Upper lobe of left lung (tissue), 6 donors: ENCODE results near the gene MXRA8. TPM values are rescaled to one million over a fixed set of nuclear protein-coding genes. Genes with fewer than 3 reads are reported as not detected.

Experiments used
- ATAC-seq, 2 donors: fragments of 200-7000 bp; cut with Tn5 transposase; one replicate each; pipeline ENCODE4 v1.9.1; 2022; ENCODE audit warnings: mild to moderate bottlenecking in 2 of 2, moderate library complexity in 2 of 2; ENCODE audit not compliant: low FRiP score in 2 of 2
- DNase-seq, 2 donors: peaks; one replicate each; pipeline ENCODE4 v3.0.0-alpha.2; 2019 to 2020
- H3K27ac ChIP-seq, 4 donors: fragments of 200-600 bp; sonication (generic); one replicate each; pipeline ENCODE4 v1.5.1; 2016 to 2019
- H3K27me3 ChIP-seq, 4 donors: fragments of 200-600 bp; sonication (generic); one replicate each; pipeline ENCODE4 v1.5.1; 2017 to 2019
- H3K36me3 ChIP-seq, 4 donors: fragments of 200-600 bp; sonication (generic); one replicate each; pipeline ENCODE4 v1.5.1; 2016 to 2019
- H3K4me1 ChIP-seq, 4 donors: fragments of 200-600 bp; sonication (generic); one replicate each; pipeline ENCODE4 v1.5.1; 2018 to 2019
- H3K4me3 ChIP-seq, 4 donors: fragments of 200-600 bp; sonication (generic); one replicate each; pipeline ENCODE4 v1.5.1; 2017 to 2019; ENCODE audit warnings: mild to moderate bottlenecking in 2 of 4, moderate library complexity in 1 of 4
- H3K9me3 ChIP-seq, 4 donors: fragments of 200-600 bp; sonication (generic); one replicate each; pipeline ENCODE4 v1.5.1; 2018 to 2019
- EP300 ChIP-seq, 4 donors: sonication (generic); formaldehyde crosslinking; IDR thresholded peaks; one replicate each; pipeline ENCODE4 v1.5.1; 2017; ENCODE audit warnings: antibody characterized with exemption in 4 of 4, control low read depth in 2 of 4
- POLR2A ChIP-seq, 4 donors: fragments of 450-650 bp; IDR thresholded peaks; one replicate each; pipeline ENCODE4 v1.5.1; 2016 to 2017; ENCODE audit warnings: antibody characterized with exemption in 4 of 4, mild to moderate bottlenecking in 2 of 4
- POLR2AphosphoS5 ChIP-seq, 2 donors: sonication (generic); formaldehyde crosslinking; IDR thresholded peaks; one replicate each; pipeline ENCODE4 v1.5.1; 2017; ENCODE audit warnings: antibody characterized with exemption in 2 of 2
- WGBS, 2 donors: methylation state at CpG; one replicate each; pipeline ENCODE4 v1.1.5; 2017 to 2018; 5-methylcytosine and 5-hydroxymethylcytosine counted together
- total RNA-seq, 6 donors: library from RNA; depleted of rRNA in 4 of 6; stranded (reverse); fragments of >200 nt in 4 of 6; gene quantifications; one replicate each; pipeline versions ENCODE4 v1.1.0 to v1.2.1, GENCODE V29; 2016 to 2021
- TF ChIP-seq, protein P1 (sequence below), 6 experiments: fragments of 450-650 bp in 4 of 6; fragments of 200-600 bp in 2 of 6; sonication (generic) in 2 of 6; IDR thresholded peaks; one replicate each; pipeline ENCODE4 v1.5.1; 2016 to 2019; ENCODE audit warnings: antibody characterized with exemption in 6 of 6
- donor health status: DM: no; HTN: no; CAD: no; lungs with moderate emphysema.
- donor health status: DM: no; HTN: yes; CAD: no; lungs with severe emphysema.

Gene MXRA8
- total RNA-seq, 6 donors from 2014 or later = 23.9 to 137 (median 63.4) TPM

- peaks cover 0 to under 1% (median 0%) of the 10 kb centered on the region in 4 donors for H3K36me3 ChIP-seq
- H3K4me1 ChIP-seq = peaks cover 49 to 68% (median 63%) of the 10 kb centered on the region in 4 donors
- peaks cover 1 to 17% (median 14%) of the 10 kb centered on the region in 4 donors for H3K27me3 ChIP-seq
- DNase-seq (peak; percentile 48 to 95), ATAC-seq (peak in 1 of 2 donors; percentile 77)
- TF ChIP-seq POLR2A (IDR thresholded peaks at IDR 0.05) (peak in 1 of 4 donors; percentile 70), EP300 (IDR thresholded peaks at IDR 0.05) (no peak), POLR2AphosphoS5 (IDR thresholded peaks at IDR 0.05) (peak in 1 of 2 donors; percentile 6)
- TF ChIP-seq, protein P1, sequence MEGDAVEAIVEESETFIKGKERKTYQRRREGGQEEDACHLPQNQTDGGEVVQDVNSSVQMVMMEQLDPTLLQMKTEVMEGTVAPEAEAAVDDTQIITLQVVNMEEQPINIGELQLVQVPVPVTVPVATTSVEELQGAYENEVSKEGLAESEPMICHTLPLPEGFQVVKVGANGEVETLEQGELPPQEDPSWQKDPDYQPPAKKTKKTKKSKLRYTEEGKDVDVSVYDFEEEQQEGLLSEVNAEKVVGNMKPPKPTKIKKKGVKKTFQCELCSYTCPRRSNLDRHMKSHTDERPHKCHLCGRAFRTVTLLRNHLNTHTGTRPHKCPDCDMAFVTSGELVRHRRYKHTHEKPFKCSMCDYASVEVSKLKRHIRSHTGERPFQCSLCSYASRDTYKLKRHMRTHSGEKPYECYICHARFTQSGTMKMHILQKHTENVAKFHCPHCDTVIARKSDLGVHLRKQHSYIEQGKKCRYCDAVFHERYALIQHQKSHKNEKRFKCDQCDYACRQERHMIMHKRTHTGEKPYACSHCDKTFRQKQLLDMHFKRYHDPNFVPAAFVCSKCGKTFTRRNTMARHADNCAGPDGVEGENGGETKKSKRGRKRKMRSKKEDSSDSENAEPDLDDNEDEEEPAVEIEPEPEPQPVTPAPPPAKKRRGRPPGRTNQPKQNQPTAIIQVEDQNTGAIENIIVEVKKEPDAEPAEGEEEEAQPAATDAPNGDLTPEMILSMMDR (IDR thresholded peaks at IDR 0.05) = peak; percentile 43 to 72 (median 62)
- H3K4me3 ChIP-seq = peak within 1 kb of the TSS; percentile 70 to 93 (median 83)
- no peaks in the 10 kb centered on the region for H3K9me3 ChIP-seq
- peak within 1 kb of the TSS; percentile 66 to 89 (median 83) for H3K27ac ChIP-seq
- 0% methylated on average over 16 of the region's 122 CpGs; no CpG with 5 or more reads in 1 of the 2 donors for WGBS, 2 donors
These were observed 8.9 kb downstream of the MXRA8 start, which contains the start of gene DVL1 for GRCh38 chr1:1349256-1350012. Gene DVL1, minus strand, starts transcription at chr1:1349418. Its CDS starts 353 bp downstream, at chr1:1349065.

DNA sequence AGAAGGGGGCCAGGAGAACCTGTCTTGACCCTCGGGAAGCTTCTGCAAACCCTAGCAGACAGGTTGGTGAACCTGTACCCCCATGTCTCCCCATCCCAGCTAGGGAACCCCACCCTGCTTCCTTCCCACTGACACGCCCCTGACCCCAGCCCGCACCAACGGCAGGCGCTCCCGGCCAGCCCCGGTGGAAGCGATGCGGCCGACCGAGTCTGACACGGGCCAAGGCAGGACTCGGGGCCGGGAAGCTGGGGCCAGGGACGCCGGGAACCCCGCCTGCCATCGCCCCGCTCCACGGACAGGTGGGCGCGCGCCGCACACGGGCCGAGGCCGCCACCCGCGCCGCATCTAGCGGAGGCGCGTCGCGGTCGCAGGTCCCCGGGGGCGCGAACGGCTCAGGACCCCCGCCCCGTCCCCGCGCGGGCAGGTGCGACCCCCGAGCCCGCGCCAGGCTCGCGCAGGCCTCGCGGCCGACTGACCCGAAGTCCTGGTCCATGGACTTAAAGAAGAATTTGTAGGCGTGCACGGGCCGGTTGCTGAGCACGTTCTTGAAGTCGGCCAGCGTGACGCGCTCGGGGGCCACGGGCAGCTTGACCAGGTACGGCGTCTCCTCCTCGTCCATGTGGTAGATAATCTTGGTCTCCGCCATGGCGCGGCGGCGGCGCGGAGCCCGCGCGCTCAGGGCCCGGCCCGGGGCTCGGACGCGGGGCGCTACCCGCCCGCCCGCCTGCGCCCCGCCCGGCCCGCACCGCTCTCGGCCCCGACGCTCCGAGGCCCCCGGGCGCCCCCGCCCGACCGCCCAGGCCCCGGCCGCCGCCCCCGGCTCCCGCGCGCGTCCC lies 9.7 kb downstream of the MXRA8 start:
- 0 to 1% methylated on average over 3 to 33 of the region's 109 CpGs for WGBS, 2 donors
- H3K36me3 ChIP-seq = no peaks in the 10 kb centered on the region
- H3K27ac ChIP-seq = peak overlapping the region; percentile 60 to 89 (median 70)
- peaks cover 0 to 10% (median 7%) of the 10 kb centered on the region in 4 donors for H3K27me3 ChIP-seq
- peak in 1 of 2 donors; percentile 0 for ATAC-seq
- no peaks in the 10 kb centered on the region for H3K9me3 ChIP-seq
- H3K4me3 ChIP-seq = peak overlapping the region; percentile 70 to 93 (median 83)
- DNase-seq = peak; percentile 47 to 92
- H3K4me1 ChIP-seq = peaks cover 42 to 68% (median 63%) of the 10 kb centered on the region in 4 donors
- no peak for TF ChIP-seq POLR2AphosphoS5 (IDR thresholded peaks at IDR 0.05)
- TF ChIP-seq POLR2A (IDR thresholded peaks at IDR 0.05) = no peak
- TF ChIP-seq EP300 (IDR thresholded peaks at IDR 0.05) = no peak
- TF ChIP-seq, protein P1 (IDR thresholded peaks at IDR 0.05) = no peak

DNA sequence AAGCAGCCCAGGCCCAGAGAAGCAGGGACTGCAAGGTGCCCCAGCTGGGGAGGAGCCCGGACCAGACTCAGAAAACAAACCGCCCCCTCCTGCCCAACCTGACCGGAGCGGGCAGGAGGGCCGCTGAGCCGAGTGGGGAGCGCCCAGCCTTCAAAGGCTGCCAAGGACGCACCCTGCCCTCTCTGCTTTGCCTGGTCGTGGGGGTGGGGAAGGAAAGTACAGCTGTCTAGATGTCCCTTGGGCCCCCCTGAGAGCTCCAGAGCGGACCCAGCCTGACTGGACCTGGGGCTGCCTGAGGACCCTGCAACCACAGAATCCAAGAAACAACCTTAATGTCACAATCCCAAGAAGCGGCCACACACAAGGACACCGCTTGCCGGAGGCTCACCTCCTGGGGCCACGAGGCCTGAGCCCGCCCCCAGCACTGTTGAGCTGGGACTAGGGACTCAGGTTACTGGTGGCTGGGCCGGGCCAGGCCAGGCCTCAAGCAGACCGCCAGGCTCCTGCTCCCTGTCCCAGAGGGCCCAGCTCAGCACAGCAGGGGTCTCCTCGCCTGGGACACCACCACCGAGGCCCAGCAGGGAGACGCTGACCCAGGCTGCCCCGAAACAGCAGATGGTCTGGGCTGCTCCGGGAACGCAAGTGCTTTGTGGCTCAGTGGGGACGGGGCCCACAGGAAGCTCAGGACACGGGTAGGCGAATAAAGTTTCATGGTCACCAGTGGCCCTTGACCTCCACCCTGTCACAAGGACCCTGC lies 10.5 kb downstream of the MXRA8 start:
- peak overlapping the region; percentile 60 to 89 (median 70) for H3K27ac ChIP-seq
- ATAC-seq = peak in 1 of 2 donors; percentile 37
- TF ChIP-seq POLR2A (IDR thresholded peaks at IDR 0.05) = peak in 1 of 4 donors; percentile 52
- TF ChIP-seq, protein P1 (IDR thresholded peaks at IDR 0.05) = no peak
- 41 to 60% methylated on average over 7 to 26 of the region's 26 CpGs for WGBS, 2 donors
- peaks cover 0 to 2% (median under 1%) of the 10 kb centered on the region in 4 donors for H3K27me3 ChIP-seq
- no peaks in the 10 kb centered on the region for H3K36me3 ChIP-seq
- DNase-seq = peak; percentile 76 to 81
- H3K4me1 ChIP-seq = peaks cover 37 to 64% (median 55%) of the 10 kb centered on the region in 4 donors
- H3K9me3 ChIP-seq = no peaks in the 10 kb centered on the region
- H3K4me3 ChIP-seq = peak overlapping the region; percentile 70 to 93 (median 83)

DNA sequence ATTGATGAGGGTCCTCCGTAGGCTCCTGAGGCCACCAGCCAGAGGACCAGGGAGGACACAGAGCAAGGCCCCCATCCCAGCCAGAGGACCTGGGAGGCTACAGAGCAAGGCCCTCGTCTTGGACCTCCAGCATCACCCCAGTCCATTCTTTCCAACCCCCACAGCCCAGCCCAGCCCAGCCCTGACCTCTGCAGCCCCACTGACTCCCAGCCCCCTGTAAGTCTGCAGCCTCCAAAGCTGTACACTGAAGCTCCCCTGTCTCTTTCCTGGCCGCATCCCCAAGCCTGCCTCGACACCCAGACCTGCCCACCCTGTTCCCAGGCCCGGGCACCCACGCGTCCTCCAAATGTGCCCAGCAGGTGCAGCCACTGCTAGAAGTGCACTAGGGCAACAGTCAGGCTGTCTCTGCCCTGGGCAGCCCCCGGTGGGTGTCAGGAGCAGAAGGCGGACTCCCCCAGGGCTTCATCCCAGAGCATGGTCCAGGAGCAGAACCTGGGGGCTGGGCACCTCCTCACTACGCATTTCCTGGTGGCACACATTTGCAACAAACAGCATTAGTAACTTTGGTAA lies 11.2 kb downstream of the MXRA8 start:
- Histone ChIP-seq H3K4me3 (peak overlapping the region in 3 of 4 donors; percentile 77 to 93 (median 89)), H3K27me3 (no peaks in the 10 kb centered on the region), H3K4me1 (peaks cover 33 to 62% (median 52%) of the 10 kb centered on the region in 4 donors), H3K27ac (peak overlapping the region; percentile 60 to 89 (median 70)), H3K9me3 (no peaks in the 10 kb centered on the region), H3K36me3 (no peaks in the 10 kb centered on the region)
- no peak for ATAC-seq
- TF ChIP-seq POLR2A (IDR thresholded peaks at IDR 0.05) (no peak), POLR2AphosphoS5 (IDR thresholded peaks at IDR 0.05) (no peak), EP300 (IDR thresholded peaks at IDR 0.05) (no peak)
- TF ChIP-seq, protein P1 (IDR thresholded peaks at IDR 0.05) = no peak
- DNase-seq = peak in 1 of 2 donors; percentile 75
- 73 to 91% methylated on average over 9 to 10 of the region's 10 CpGs for WGBS, 2 donors
